K562 (cell line): ENCODE results near the gene ADIG. TPM values are rescaled to one million over a fixed set of nuclear protein-coding genes. Genes with fewer than 3 reads are reported as not detected.
A peak's percentile ranks its signal among the peaks of the same experiment; 100 is the strongest.

Experiments
- ATAC-seq: fragments of 200-7000 bp; cut with Tn5 transposase; 3 replicates; pipeline ENCODE4 v1.9.1; 2020; ENCODE audit warnings: moderate library complexity
- BruUV-seq: library from RNA; stranded (reverse); fragments of 400-500 nt; replicated peaks from 2 replicates; lab custom pipeline; 2021; lab: Mats Ljungman, UMichigan
- CTCF ChIA-PET: fragments of 300-600 bp; formaldehyde crosslinking; extraction: SDS; loops from one replicate; lab custom pipeline; 2021; ENCODE audit warnings: low intra/inter-chr PET ratio; lab: Yijun Ruan, JAX
- POLR2A ChIA-PET: fragments of 300-600, 350-650 bp; sonication (Branson Sonifier 250); formaldehyde crosslinking; extraction: SDS; loops from one replicate; lab custom pipeline; 2021; ENCODE audit warnings: antibody characterized with exemption, inconsistent platforms; lab: Yijun Ruan, JAX
- DNase-seq, 4 experiments: peaks; one replicate each; pipeline versions ENCODE4 v3.0.0 to v3.0.0-alpha.2; 2011 to 2018; ENCODE audit warnings: low spot score in 3 of 4, mixed read lengths in 3 of 4; ENCODE audit errors: extremely low read depth in 1 of 4
- FAIRE-seq: peaks from 2 replicates; lab custom pipeline; 2011; peaks lifted over from hg19 to GRCh38; lab: Jason Lieb, UNC
- H2AFZ ChIP-seq: 2 replicates; pipeline ENCODE4 v1.6.0; 2011; ENCODE audit warnings: low read depth, low read length, control low read depth, inconsistent platforms
- H3K27ac ChIP-seq: fragments of 200-600 bp; 3 replicates; pipeline ENCODE4 v1.8.0; 2011; ENCODE audit warnings: low read depth, mild to moderate bottlenecking, control low read depth, inconsistent platforms, low read length, moderate library complexity, mixed read lengths; ENCODE audit errors: extremely low read depth
- H3K27me3 ChIP-seq, 2 experiments: fragments of 300-600 bp in 1 of 2; 2 replicates in 1 of 2; 3 replicates in 1 of 2; pipeline versions ENCODE4 v1.6.0 to v1.8.0; 2011; ENCODE audit warnings: inconsistent platforms in 2 of 2, low read length in 2 of 2, mild to moderate bottlenecking in 1 of 2, mixed read lengths in 1 of 2, moderate library complexity in 1 of 2; ENCODE audit not compliant: control insufficient read depth in 2 of 2, insufficient read depth in 2 of 2
- H3K36me3 ChIP-seq: fragments of 300-600 bp; 3 replicates; pipeline ENCODE4 v1.8.0; 2011; ENCODE audit warnings: mild to moderate bottlenecking, low read length, inconsistent platforms; ENCODE audit not compliant: control insufficient read depth, insufficient read depth
- H3K4me1 ChIP-seq, 2 experiments: fragments of 200-600 bp in 1 of 2; replicated peaks in 1 of 2; 2 replicates in 1 of 2; 3 replicates in 1 of 2; pipeline versions ENCODE4 v1.5.1 to v1.8.0; 2011; ENCODE audit warnings: inconsistent platforms in 2 of 2, low read length in 2 of 2, mild to moderate bottlenecking in 1 of 2, mixed read lengths in 1 of 2, moderate library complexity in 1 of 2; ENCODE audit not compliant: control insufficient read depth in 2 of 2, insufficient read depth in 2 of 2
- H3K4me2 ChIP-seq: 2 replicates; pipeline ENCODE4 v1.6.1; 2011; ENCODE audit warnings: low read length, control low read depth, inconsistent platforms, mixed read lengths; ENCODE audit not compliant: insufficient read depth
- H3K4me3 ChIP-seq: fragments of 200-600 bp; sonication (generic), shearing (Covaris generic); 2 replicates; pipeline ENCODE4 v1.5.1; 2016; ENCODE audit warnings: control low read depth, inconsistent platforms
- H3K79me2 ChIP-seq: fragments of 200-600 bp; 3 replicates; pipeline ENCODE4 v1.8.0; 2011; ENCODE audit warnings: low read length, inconsistent platforms; ENCODE audit not compliant: control insufficient read depth, insufficient read depth
- H3K9ac ChIP-seq, 2 experiments: 2 replicates each; pipeline versions ENCODE4 v1.6.0 to v1.6.1; 2011; ENCODE audit warnings: low read depth in 2 of 2, low read length in 2 of 2, control low read depth in 1 of 2, inconsistent platforms in 1 of 2, mild to moderate bottlenecking in 1 of 2, mixed read lengths in 1 of 2; ENCODE audit not compliant: insufficient read depth in 1 of 2
- H3K9me1 ChIP-seq: one replicate; pipeline ENCODE4 v1.6.0; 2011; ENCODE audit warnings: inconsistent platforms, mild to moderate bottlenecking, low read length, moderate library complexity; ENCODE audit not compliant: control insufficient read depth, insufficient read depth
- H3K9me3 ChIP-seq: replicated peaks from 2 replicates; pipeline ENCODE4 v1.5.1; 2011; ENCODE audit warnings: low read depth, low read length, inconsistent platforms; ENCODE audit not compliant: control insufficient read depth, insufficient read depth
- H4K20me1 ChIP-seq: replicated peaks from 2 replicates; pipeline ENCODE4 v1.6.1; 2011; ENCODE audit warnings: low read length, inconsistent platforms, mixed read lengths; ENCODE audit not compliant: control insufficient read depth, insufficient read depth
- ETV6 ChIP-seq, 3 experiments: fragments of 150-350 bp in 1 of 3; sonication (generic) in 1 of 3; formaldehyde crosslinking in 1 of 3; IDR thresholded peaks; 2 replicates each; pipeline versions ENCODE4 v1.6.1 to v1.8.0; 2014 to 2022; ENCODE audit warnings: borderline replicate concordance in 2 of 3, low read depth in 2 of 3, antibody characterized with exemption in 1 of 3, low read length in 1 of 3, mild to moderate bottlenecking in 1 of 3, missing genetic modification reagents in 1 of 3
- WGBS: fragments of 100-300 bp; shearing (Covaris generic); methylation state at CpG from one replicate; pipeline ENCODE4 v1.1.6; 2016; ENCODE audit warnings: low coverage, mixed read lengths; ENCODE audit not compliant: insufficient coverage; ENCODE audit errors: missing lambda C conversion rate; 5-methylcytosine and 5-hydroxymethylcytosine counted together
- in situ Hi-C: fragments of 300-500 bp; cut with MboI; formaldehyde crosslinking; loops from 4 replicates; pipeline ENCODE4 v1.15.0; 2018; ENCODE audit warnings: inconsistent platforms, mixed read lengths
- intact Hi-C: fragments of 100-400 bp; cut with micrococcal nuclease; formaldehyde crosslinking; loops from 2 replicates; pipeline ENCODE4 v1.14.2; 2022
- polyA plus RNA-seq, 8 experiments: library from polyadenylated mRNA; depleted of rRNA in 4 of 8; stranded (reverse) in 5 of 8; unstranded in 3 of 8; fragments of >200 nt; fragmentation: Nextera tagmentation in 2 of 8; fragmentation: Illumina TruSeq in 1 of 8; extraction: Ambion mirVana in 2 of 8; extraction: Trizol in 1 of 8; gene quantifications; 2 replicates each; pipeline versions ENCODE4 v1.2.1 to v1.2.3, GENCODE V29; 2011 to 2014; ENCODE audit warnings: inconsistent platforms in 1 of 8, missing spikeins in 1 of 8
- total RNA-seq, 7 experiments: library from RNA; depleted of rRNA in 6 of 7; stranded (reverse); fragments of >200 nt in 6 of 7; fragmentation: Illumina TruSeq in 2 of 7; extraction: Trizol in 2 of 7; gene quantifications; 2 replicates each; pipeline versions ENCODE4 v1.2.1 to v1.2.3, GENCODE V29; 2011 to 2021; ENCODE audit warnings: low replicate concordance in 1 of 7
- TF ChIP-seq, protein P1 (sequence below): IDR thresholded peaks from 2 replicates; pipeline ENCODE4 v1.6.1; 2016; ENCODE audit warnings: missing genetic modification characterization, missing compliant biosample characterization

Gene ADIG
- total and polyA plus RNA-seq, 9 of the 15 experiments (the other 6 are each of a cell fraction or from before 2014, with no cell fraction given) = not detected

DNA sequence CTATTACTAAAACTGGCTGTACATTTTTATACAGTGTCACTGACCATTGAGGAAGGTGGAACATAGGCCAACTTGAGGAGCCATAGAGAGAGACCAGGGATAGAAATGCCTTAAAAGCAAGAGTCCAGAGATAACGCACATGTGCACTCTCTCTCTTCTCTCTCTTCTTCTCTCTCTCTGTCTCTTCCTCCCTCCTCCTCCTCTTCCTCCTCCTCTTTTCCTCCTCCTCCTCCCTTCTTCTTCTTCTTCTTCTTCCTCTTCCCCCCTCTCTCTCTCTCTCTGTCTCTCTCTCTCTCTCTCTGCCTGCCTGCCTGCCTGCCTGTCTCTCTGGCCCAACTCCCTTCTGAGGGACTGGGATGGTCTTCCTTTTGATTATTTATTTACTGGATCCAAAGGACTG is 16.3 kb upstream of the ADIG start:
- FAIRE-seq (peak; percentile 70), DNase-seq (no peak), ATAC-seq (no peak; the same call in 2 of the 3 replicates)
- in situ Hi-C loops = no loop called here
- Histone ChIP-seq H3K4me1 (peaks cover 13 to 18% of the 10 kb centered on the region in 2 experiments; a peak in 4 of 5 replicates), H3K4me2 (no peak overlapping the region), H3K9me1 (no peaks in the 10 kb centered on the region), H3K9me3 (no peaks in the 10 kb centered on the region), H3K9ac (no peak overlapping the region), H3K36me3 (peaks cover 53% of the 10 kb centered on the region), H3K27me3 (no peaks in the 10 kb centered on the region), H3K27ac (no peak overlapping the region), H2AFZ (no peak overlapping the region), H3K79me2 (no peaks in the 10 kb centered on the region), H3K4me3 (no peak overlapping the region), H4K20me1 (no peaks in the 10 kb centered on the region)
- no CpG with 5 or more reads among the region's 1 CpG for WGBS
- ChIA-PET CTCF (no interaction called here), POLR2A (no interaction called here)
- intact Hi-C loops = no loop called here
- no peak for TF ChIP-seq ETV6 (IDR thresholded peaks at IDR 0.05; ENCODE audit: borderline replicate concordance in 1 of 2, low read depth in 2 of 2, low read length in 1 of 2)
- TF ChIP-seq ETV6 (CRISPR knock-in tag; IDR thresholded peaks at IDR 0.05; ENCODE audit: borderline replicate concordance) = no peak
- TF ChIP-seq, protein P1, sequence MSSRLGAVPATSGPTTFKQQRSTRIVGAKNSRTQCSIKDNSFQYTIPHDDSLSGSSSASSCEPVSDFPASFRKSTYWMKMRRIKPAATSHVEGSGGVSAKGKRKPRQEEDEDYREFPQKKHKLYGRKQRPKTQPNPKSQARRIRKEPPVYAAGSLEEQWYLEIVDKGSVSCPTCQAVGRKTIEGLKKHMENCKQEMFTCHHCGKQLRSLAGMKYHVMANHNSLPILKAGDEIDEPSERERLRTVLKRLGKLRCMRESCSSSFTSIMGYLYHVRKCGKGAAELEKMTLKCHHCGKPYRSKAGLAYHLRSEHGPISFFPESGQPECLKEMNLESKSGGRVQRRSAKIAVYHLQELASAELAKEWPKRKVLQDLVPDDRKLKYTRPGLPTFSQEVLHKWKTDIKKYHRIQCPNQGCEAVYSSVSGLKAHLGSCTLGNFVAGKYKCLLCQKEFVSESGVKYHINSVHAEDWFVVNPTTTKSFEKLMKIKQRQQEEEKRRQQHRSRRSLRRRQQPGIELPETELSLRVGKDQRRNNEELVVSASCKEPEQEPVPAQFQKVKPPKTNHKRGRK (tag) = peak; percentile 50; the same call in 1 of the 2 replicates
- no TSS peak for BruUV-seq
